Right atrium auricular region (tissue), 2 donors: ENCODE data around the gene GJD3. TPM values are rescaled to one million over a fixed set of nuclear protein-coding genes. Genes with fewer than 3 reads are reported as not detected.

Experiments
- DNase-seq: peaks from one replicate; pipeline ENCODE4 v3.0.0-alpha.2; 2019; ENCODE audit warnings: low spot score
- H3K27ac ChIP-seq, 2 donors: fragments of 200-600 bp; sonication (generic); 1 replicate in 1 of 2; 2 replicates in 1 of 2; pipeline ENCODE4 v1.5.1; 2016 to 2019
- H3K27me3 ChIP-seq, 2 donors: fragments of 200-600 bp; sonication (generic); one replicate each; pipeline versions ENCODE4 v1.5.1 to v1.6.0; 2017 to 2019
- H3K36me3 ChIP-seq: fragments of 200-600 bp; sonication (generic); one replicate; pipeline ENCODE4 v1.5.1; 2016
- H3K4me1 ChIP-seq, 2 donors: fragments of 200-600 bp; sonication (generic); one replicate each; pipeline versions ENCODE4 v1.5.1 to v1.6.0; 2017 to 2019
- H3K4me3 ChIP-seq, 2 donors: fragments of 200-600 bp; sonication (generic); 1 replicate in 1 of 2; 2 replicates in 1 of 2; pipeline ENCODE4 v1.5.1; 2017 to 2019; ENCODE audit warnings: mild to moderate bottlenecking in 1 of 2, moderate library complexity in 1 of 2
- H3K9me3 ChIP-seq, 2 donors: fragments of 200-600 bp; sonication (generic); one replicate each; pipeline ENCODE4 v1.5.1; 2019
- total RNA-seq, 2 donors: library from RNA; depleted of rRNA; stranded (reverse); fragments of >200 nt; gene quantifications; one replicate each; pipeline ENCODE4 v1.1.0, GENCODE V29; 2016
- TF ChIP-seq, protein P1 (sequence below), 2 donors: fragments of 200-600 bp; sonication (generic); IDR thresholded peaks; one replicate each; pipeline ENCODE4 v1.5.1; 2019; ENCODE audit warnings: antibody characterized with exemption in 2 of 2

The GJD3 gene
- total RNA-seq, 2 donors from 2014 or later, result 1.6 TPM; not detected in 1

DNA sequence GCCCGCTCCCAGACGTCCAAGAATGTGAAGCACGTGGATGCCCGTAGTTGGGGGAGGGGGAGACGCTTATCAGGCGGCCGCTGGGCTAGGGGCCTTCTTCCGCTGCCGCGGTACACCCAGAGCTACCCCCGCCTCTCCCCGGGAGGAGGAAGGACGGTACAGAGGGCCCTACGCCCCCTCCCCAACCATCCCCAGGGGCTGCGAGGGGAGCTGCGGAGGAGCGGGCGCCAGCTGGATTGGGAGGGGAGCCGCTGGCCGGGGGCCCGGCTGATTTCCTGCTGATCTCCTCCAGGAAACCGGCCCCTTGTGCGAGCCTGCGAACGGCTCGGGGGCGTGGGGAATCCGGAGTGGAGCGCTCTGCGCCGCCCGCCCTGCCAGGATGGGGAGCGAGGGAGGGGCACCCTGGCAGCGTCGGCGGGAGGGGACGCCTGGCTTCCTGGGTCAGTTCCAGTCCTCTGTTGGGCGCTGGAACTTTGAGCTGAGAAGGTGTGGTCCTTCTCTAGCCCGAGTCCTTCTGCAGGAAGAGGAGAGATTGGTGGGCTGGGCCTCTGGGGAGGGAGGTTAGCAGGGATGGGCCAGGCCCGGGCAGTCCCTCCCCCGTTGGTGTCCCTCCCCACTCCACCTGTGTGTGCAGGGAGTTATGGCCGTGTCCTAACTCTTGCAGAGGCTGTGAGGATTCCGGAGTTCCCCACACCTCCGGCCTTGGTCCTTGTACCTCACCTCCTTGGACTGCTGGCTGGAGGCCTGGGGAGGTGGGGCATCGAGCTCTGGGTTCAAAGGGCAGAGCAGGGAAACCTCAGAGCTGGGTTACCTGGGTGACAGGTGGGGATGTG is 19.2 kb downstream of the GJD3 start:
- TF ChIP-seq, protein P1, sequence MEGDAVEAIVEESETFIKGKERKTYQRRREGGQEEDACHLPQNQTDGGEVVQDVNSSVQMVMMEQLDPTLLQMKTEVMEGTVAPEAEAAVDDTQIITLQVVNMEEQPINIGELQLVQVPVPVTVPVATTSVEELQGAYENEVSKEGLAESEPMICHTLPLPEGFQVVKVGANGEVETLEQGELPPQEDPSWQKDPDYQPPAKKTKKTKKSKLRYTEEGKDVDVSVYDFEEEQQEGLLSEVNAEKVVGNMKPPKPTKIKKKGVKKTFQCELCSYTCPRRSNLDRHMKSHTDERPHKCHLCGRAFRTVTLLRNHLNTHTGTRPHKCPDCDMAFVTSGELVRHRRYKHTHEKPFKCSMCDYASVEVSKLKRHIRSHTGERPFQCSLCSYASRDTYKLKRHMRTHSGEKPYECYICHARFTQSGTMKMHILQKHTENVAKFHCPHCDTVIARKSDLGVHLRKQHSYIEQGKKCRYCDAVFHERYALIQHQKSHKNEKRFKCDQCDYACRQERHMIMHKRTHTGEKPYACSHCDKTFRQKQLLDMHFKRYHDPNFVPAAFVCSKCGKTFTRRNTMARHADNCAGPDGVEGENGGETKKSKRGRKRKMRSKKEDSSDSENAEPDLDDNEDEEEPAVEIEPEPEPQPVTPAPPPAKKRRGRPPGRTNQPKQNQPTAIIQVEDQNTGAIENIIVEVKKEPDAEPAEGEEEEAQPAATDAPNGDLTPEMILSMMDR (IDR thresholded peaks at IDR 0.05), result no peak
- Histone ChIP-seq H3K4me1 (peaks cover 0 to 87% of the 10 kb centered on the region in 2 donors), H3K36me3 (peaks cover 15% of the 10 kb centered on the region), H3K27me3 (no peaks in the 10 kb centered on the region), H3K27ac (peak overlapping the region; percentile 95 to 98), H3K4me3 (peak overlapping the region; percentile 83 to 85), H3K9me3 (no peaks in the 10 kb centered on the region)
- DNase-seq, result peak; percentile 76

DNA sequence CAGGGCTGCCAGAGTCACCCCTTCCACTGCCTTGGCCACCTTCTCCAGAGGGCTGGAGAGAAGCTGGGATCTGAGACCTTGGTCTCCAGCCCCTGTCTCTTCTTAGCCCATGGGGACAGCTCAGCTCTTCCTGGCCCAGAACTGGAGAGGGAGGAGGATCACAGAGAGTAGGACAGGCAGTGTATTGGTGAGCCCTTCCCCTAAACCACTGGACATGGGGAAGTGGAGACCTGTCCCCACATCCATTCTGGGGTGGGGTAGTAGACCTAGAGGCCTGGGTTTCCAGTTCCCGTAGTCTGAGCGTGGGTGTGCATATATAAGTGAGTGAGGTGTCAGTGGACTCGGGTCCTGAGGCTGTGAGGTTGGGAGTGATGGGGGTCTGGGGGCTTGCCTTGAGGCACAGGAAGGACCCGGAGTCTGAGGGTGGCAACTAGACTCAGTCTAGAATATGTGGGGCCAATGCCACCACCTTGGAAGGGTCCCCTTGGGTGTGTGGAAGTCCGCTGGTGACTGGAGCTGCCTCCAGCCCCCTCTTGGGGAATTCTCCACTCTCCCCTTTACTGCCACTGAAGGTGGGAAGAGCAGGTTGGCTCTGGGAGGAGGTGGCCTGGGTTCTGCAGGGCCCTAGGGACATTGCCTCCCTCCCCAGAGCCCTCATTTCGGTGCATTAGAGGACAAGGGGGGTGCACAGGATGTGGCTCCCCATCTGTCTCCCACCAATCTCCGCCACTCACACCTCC is 19.9 kb downstream of the GJD3 start:
- H3K4me1 ChIP-seq, result peaks cover 0 to 87% of the 10 kb centered on the region in 2 donors
- DNase-seq, result no peak
- H3K27ac ChIP-seq, result peak overlapping the region; percentile 95 to 98
- TF ChIP-seq, protein P1 (IDR thresholded peaks at IDR 0.05), result no peak
- H3K9me3 ChIP-seq, result no peaks in the 10 kb centered on the region
- H3K4me3 ChIP-seq, result peak overlapping the region; percentile 83 to 85
- H3K36me3 ChIP-seq, result peaks cover 10% of the 10 kb centered on the region
- H3K27me3 ChIP-seq, result no peaks in the 10 kb centered on the region

DNA sequence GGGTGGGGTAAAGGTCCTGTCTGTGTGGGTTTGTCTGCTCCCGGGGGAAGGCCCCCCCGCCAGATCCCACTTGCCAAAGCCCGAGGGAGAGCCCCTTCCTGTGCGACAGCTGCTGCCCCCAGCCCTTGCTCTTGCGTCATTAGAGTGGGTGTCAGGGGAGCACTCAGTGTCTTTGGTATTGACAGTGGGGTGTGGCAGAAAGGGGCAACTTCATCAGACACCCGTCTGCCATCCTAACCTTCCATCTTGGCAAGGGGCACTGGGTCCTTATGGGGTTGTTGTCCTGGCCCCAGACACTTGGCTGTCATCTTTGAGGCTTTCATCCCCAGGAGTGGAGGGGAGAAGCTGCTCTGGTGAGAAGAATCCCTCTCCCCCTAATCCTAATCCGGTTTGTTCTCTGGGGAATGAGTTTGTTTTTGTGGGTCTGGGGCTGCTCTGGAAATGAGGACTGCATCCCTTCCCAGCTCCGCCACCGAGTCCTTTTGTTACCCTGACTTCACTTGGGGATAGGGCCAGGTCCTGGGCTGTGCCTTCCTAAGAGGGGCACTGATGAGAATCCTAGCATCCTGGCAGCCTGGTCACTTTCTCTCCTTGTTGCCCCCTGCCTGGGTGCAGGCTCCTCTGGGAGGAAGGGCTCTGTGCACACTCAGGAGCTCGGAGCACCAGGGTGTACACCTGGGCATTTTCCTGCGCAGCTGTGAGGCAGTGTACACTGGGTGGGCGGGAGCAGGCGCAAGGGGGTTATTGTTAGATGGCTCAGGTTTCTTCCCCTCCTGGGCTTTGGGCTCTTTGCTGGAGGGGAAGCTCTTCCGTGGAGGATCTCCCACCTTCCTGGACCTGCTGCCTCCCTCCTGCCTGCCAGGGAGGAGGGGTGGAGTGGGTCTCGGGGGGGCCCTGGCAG is 21.1 kb downstream of the GJD3 start:
- Histone ChIP-seq H3K27me3 (no peaks in the 10 kb centered on the region), H3K27ac (peak overlapping the region; percentile 95 to 98), H3K4me1 (peaks cover 0 to 87% of the 10 kb centered on the region in 2 donors), H3K9me3 (no peaks in the 10 kb centered on the region), H3K4me3 (peak overlapping the region; percentile 83 to 85), H3K36me3 (no peaks in the 10 kb centered on the region)
- DNase-seq, result no peak
- TF ChIP-seq, protein P1 (IDR thresholded peaks at IDR 0.05), result no peak

DNA sequence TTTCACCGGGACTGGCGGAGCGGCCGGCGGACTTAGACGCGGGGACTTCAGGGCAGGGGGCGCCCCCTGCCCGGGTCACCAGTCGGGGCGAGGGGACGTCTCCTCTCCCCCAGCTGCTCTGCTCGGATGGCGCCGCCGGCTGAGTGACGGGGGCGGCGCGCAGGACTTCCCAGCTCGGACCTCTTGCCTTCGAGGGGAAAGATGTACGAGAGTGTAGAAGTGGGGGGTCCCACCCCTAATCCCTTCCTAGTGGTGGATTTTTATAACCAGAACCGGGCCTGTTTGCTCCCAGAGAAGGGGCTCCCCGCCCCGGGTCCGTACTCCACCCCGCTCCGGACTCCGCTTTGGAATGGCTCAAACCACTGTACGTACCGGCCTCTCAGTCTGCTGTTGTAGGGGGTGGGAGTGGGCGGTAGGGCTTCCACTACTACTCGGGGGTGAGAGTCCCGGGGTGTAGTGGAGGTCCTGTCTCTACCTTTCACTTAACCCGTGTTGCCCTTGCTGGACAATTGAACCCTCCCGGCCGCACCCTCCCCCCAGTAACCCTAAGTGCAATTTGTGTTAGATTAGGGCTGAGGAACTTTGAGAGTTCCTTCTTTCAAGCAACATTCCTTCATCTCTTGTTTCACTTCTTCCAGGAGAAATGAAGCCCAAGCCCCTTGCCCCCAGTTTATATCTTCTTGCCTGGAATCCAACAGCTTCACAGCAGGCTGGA is 21.9 kb downstream of the GJD3 start:
- H3K4me3 ChIP-seq, result peak overlapping the region; percentile 83 to 85
- no peaks in the 10 kb centered on the region for H3K9me3 ChIP-seq
- no peaks in the 10 kb centered on the region for H3K36me3 ChIP-seq
- peak overlapping the region; percentile 95 to 98 for H3K27ac ChIP-seq
- H3K27me3 ChIP-seq, result no peaks in the 10 kb centered on the region
- peaks cover 0 to 87% of the 10 kb centered on the region in 2 donors for H3K4me1 ChIP-seq
- TF ChIP-seq, protein P1 (IDR thresholded peaks at IDR 0.05), result no peak
- no peak for DNase-seq
